Measurements from ENCODE around the gene PPP2CA. TPM values are rescaled to one million over a fixed set of nuclear protein-coding genes. Genes with fewer than 3 reads are reported as not detected.
A peak's percentile ranks its signal among the peaks of the same experiment; 100 is the strongest.
"Not testable (repeated sequence)": the region's sequence is repeated elsewhere in the genome, so short reads cannot be mapped to it uniquely, and the experiment has no call there.

The PPP2CA gene
- total and polyA plus RNA-seq, 5 donors from 2014 or later: 221 to 276 (median 233) TPM

- Histone ChIP-seq H3K36me3 (ENCODE audit: control insufficient read depth, insufficient read depth, low read length) (peaks cover 30% of the 10 kb centered on the region), H3K27me3 (ENCODE audit: control insufficient read depth, insufficient read depth, low read length) (no peaks in the 10 kb centered on the region), H3K27ac (ENCODE audit: insufficient read depth, low read length, poor library complexity, severe bottlenecking) (peak overlapping the region; percentile 99), H3K9me3 (ENCODE audit: control insufficient read depth in 2 of 2, low read length in 2 of 2) (no peaks in the 10 kb centered on the region), H3K4me1 (ENCODE audit: control insufficient read depth, insufficient read depth, low read length, poor library complexity, severe bottlenecking) (peaks cover 45% of the 10 kb centered on the region), H3K4me3 (ENCODE audit: low read depth, low read length) (peak overlapping the region; percentile 95)
- DNase-seq (peak in 1 of 3 donors; percentile 19), ATAC-seq (ENCODE audit: low read depth in 2 of 2) (no peak)
- no peaks in the 10 kb centered on the region for H3K9me3 Mint-ChIP-seq
- peaks cover 26% of the 10 kb centered on the region for H3K36me3 Mint-ChIP-seq
- H3K4me1 Mint-ChIP-seq: peaks cover 25 to 55% (median 39%) of the 10 kb centered on the region in 4 donors
- H3K4me3 Mint-ChIP-seq: peak overlapping the region; percentile 93 to 99 (median 97)
- peak overlapping the region; percentile 97 to 100 (median 99) for H3K27ac Mint-ChIP-seq
- H3K27me3 Mint-ChIP-seq: no peaks in the 10 kb centered on the region
These were observed 50.7 kb downstream of the PPP2CA start for GRCh38 chr5:134174841-134175839.

- Mint-ChIP-seq H3K4me3 (peak overlapping the region in 2 of 4 donors; percentile 44 to 63), H3K27ac (peak overlapping the region in 2 of 3 donors; percentile 39 to 82), H3K27me3 (no peaks in the 10 kb centered on the region), H3K9me3 (no peaks in the 10 kb centered on the region), H3K36me3 (peaks cover 42% of the 10 kb centered on the region), H3K4me1 (peaks cover 38 to 72% (median 52%) of the 10 kb centered on the region in 4 donors)
- ATAC-seq (ENCODE audit: low read depth in 2 of 2): no peak
- H3K4me3 ChIP-seq (ENCODE audit: low read depth, low read length): no peak overlapping the region
- no peaks in the 10 kb centered on the region for H3K9me3 ChIP-seq (ENCODE audit: control insufficient read depth in 2 of 2, low read length in 2 of 2)
- peaks cover 36% of the 10 kb centered on the region for H3K4me1 ChIP-seq (ENCODE audit: control insufficient read depth, insufficient read depth, low read length, poor library complexity, severe bottlenecking)
- H3K27me3 ChIP-seq (ENCODE audit: control insufficient read depth, insufficient read depth, low read length): no peaks in the 10 kb centered on the region
- peaks cover 54% of the 10 kb centered on the region for H3K36me3 ChIP-seq (ENCODE audit: control insufficient read depth, insufficient read depth, low read length)
- no peak overlapping the region for H3K27ac ChIP-seq (ENCODE audit: insufficient read depth, low read length, poor library complexity, severe bottlenecking)
- no peak for DNase-seq
These were observed 53.9 kb downstream of the PPP2CA start for GRCh38 chr5:134171972-134172371.

GRCh38 chr5:134162592-134162991 lies 63.3 kb downstream of the PPP2CA start:
- H3K4me3 Mint-ChIP-seq: no peak overlapping the region
- Histone ChIP-seq H3K4me3 (ENCODE audit: low read depth, low read length) (no peak overlapping the region), H3K27me3 (ENCODE audit: control insufficient read depth, insufficient read depth, low read length) (no peaks in the 10 kb centered on the region), H3K4me1 (ENCODE audit: control insufficient read depth, insufficient read depth, low read length, poor library complexity, severe bottlenecking) (no peaks in the 10 kb centered on the region), H3K27ac (ENCODE audit: insufficient read depth, low read length, poor library complexity, severe bottlenecking) (no peak overlapping the region), H3K9me3 (ENCODE audit: control insufficient read depth in 2 of 2, low read length in 2 of 2) (peaks cover 0 to 6% of the 10 kb centered on the region in 2 experiments), H3K36me3 (ENCODE audit: control insufficient read depth, insufficient read depth, low read length) (peaks cover 80% of the 10 kb centered on the region)
- no peaks in the 10 kb centered on the region for H3K27me3 Mint-ChIP-seq
- ATAC-seq (ENCODE audit: low read depth in 2 of 2): no peak
- no peak for DNase-seq
- peak overlapping the region in 1 of 3 donors; percentile 65 for H3K27ac Mint-ChIP-seq
- H3K36me3 Mint-ChIP-seq: peaks cover 49% of the 10 kb centered on the region
- H3K4me1 Mint-ChIP-seq: peaks cover 23 to 56% (median 43%) of the 10 kb centered on the region in 4 donors
- H3K9me3 Mint-ChIP-seq: no peaks in the 10 kb centered on the region

GRCh38 chr5:134161513-134162395 lies 64.1 kb downstream of the PPP2CA start:
- no peak for ATAC-seq (ENCODE audit: low read depth in 2 of 2)
- no peak overlapping the region for H3K4me3 Mint-ChIP-seq
- peaks cover 0 to 6% of the 10 kb centered on the region in 2 experiments for H3K9me3 ChIP-seq (ENCODE audit: control insufficient read depth in 2 of 2, low read length in 2 of 2)
- H3K9me3 Mint-ChIP-seq: no peaks in the 10 kb centered on the region
- no peaks in the 10 kb centered on the region for H3K27me3 ChIP-seq (ENCODE audit: control insufficient read depth, insufficient read depth, low read length)
- no peaks in the 10 kb centered on the region for H3K27me3 Mint-ChIP-seq
- peaks cover 81% of the 10 kb centered on the region for H3K36me3 ChIP-seq (ENCODE audit: control insufficient read depth, insufficient read depth, low read length)
- H3K36me3 Mint-ChIP-seq: peaks cover 48% of the 10 kb centered on the region
- H3K27ac ChIP-seq (ENCODE audit: insufficient read depth, low read length, poor library complexity, severe bottlenecking): no peak overlapping the region
- H3K4me1 ChIP-seq (ENCODE audit: control insufficient read depth, insufficient read depth, low read length, poor library complexity, severe bottlenecking): no peaks in the 10 kb centered on the region
- no peak for DNase-seq
- peaks cover 23 to 51% (median 40%) of the 10 kb centered on the region in 4 donors for H3K4me1 Mint-ChIP-seq
- H3K27ac Mint-ChIP-seq: peak overlapping the region in 1 of 3 donors; percentile 65
- H3K4me3 ChIP-seq (ENCODE audit: low read depth, low read length): no peak overlapping the region

GRCh38 chr5:134153657-134154056 lies 72.2 kb downstream of the PPP2CA start:
- H3K4me3 ChIP-seq (ENCODE audit: low read depth, low read length): no peak overlapping the region
- no peak for DNase-seq
- H3K27me3 ChIP-seq (ENCODE audit: control insufficient read depth, insufficient read depth, low read length): no peaks in the 10 kb centered on the region
- H3K27ac ChIP-seq (ENCODE audit: insufficient read depth, low read length, poor library complexity, severe bottlenecking): no peak overlapping the region
- no peaks in the 10 kb centered on the region for H3K27me3 Mint-ChIP-seq
- no peak overlapping the region for H3K4me3 Mint-ChIP-seq
- ATAC-seq (ENCODE audit: low read depth in 2 of 2): peak in 1 of 2 donors; percentile 23
- no peaks in the 10 kb centered on the region for H3K9me3 ChIP-seq (ENCODE audit: control insufficient read depth in 2 of 2, low read length in 2 of 2)
- peaks cover 23% of the 10 kb centered on the region for H3K4me1 ChIP-seq (ENCODE audit: control insufficient read depth, insufficient read depth, low read length, poor library complexity, severe bottlenecking)
- peaks cover 58% of the 10 kb centered on the region for H3K36me3 Mint-ChIP-seq
- peaks cover 28 to 85% (median 56%) of the 10 kb centered on the region in 4 donors for H3K4me1 Mint-ChIP-seq
- peaks cover 83% of the 10 kb centered on the region for H3K36me3 ChIP-seq (ENCODE audit: control insufficient read depth, insufficient read depth, low read length)
- no peaks in the 10 kb centered on the region for H3K9me3 Mint-ChIP-seq
- peak overlapping the region; percentile 76 to 90 (median 84) for H3K27ac Mint-ChIP-seq

GRCh38 chr5:134153241-134153640 lies 72.6 kb downstream of the PPP2CA start:
- no peak for ATAC-seq (ENCODE audit: low read depth in 2 of 2)
- Mint-ChIP-seq H3K27me3 (no peaks in the 10 kb centered on the region), H3K4me1 (peaks cover 25 to 84% (median 55%) of the 10 kb centered on the region in 4 donors), H3K9me3 (no peaks in the 10 kb centered on the region), H3K36me3 (peaks cover 57% of the 10 kb centered on the region), H3K27ac (peak overlapping the region; percentile 71 to 90 (median 84)), H3K4me3 (no peak overlapping the region)
- peaks cover 79% of the 10 kb centered on the region for H3K36me3 ChIP-seq (ENCODE audit: control insufficient read depth, insufficient read depth, low read length)
- no peaks in the 10 kb centered on the region for H3K9me3 ChIP-seq (ENCODE audit: control insufficient read depth in 2 of 2, low read length in 2 of 2)
- DNase-seq: no peak
- peaks cover 23% of the 10 kb centered on the region for H3K4me1 ChIP-seq (ENCODE audit: control insufficient read depth, insufficient read depth, low read length, poor library complexity, severe bottlenecking)
- no peak overlapping the region for H3K4me3 ChIP-seq (ENCODE audit: low read depth, low read length)
- no peak overlapping the region for H3K27ac ChIP-seq (ENCODE audit: insufficient read depth, low read length, poor library complexity, severe bottlenecking)
- H3K27me3 ChIP-seq (ENCODE audit: control insufficient read depth, insufficient read depth, low read length): no peaks in the 10 kb centered on the region

- not testable (repeated sequence) for DNase-seq; H3K27me3 ChIP-seq (ENCODE audit: control insufficient read depth, insufficient read depth, low read length); H3K9me3 ChIP-seq (ENCODE audit: control insufficient read depth in 2 of 2, low read length in 2 of 2); H3K27me3 Mint-ChIP-seq; H3K9me3 Mint-ChIP-seq; ATAC-seq (ENCODE audit: low read depth in 2 of 2); H3K4me3 ChIP-seq (ENCODE audit: low read depth, low read length)
- peak overlapping the region in 2 of 4 donors; percentile 36 for H3K4me3 Mint-ChIP-seq
- peaks cover 23% of the 10 kb centered on the region for H3K4me1 ChIP-seq (ENCODE audit: control insufficient read depth, insufficient read depth, low read length, poor library complexity, severe bottlenecking)
- peaks cover 48% of the 10 kb centered on the region for H3K36me3 Mint-ChIP-seq
- peaks cover 22 to 76% (median 48%) of the 10 kb centered on the region in 4 donors for H3K4me1 Mint-ChIP-seq
- H3K36me3 ChIP-seq (ENCODE audit: control insufficient read depth, insufficient read depth, low read length): peaks cover 74% of the 10 kb centered on the region
- peak overlapping the region; percentile 71 to 90 (median 84) for H3K27ac Mint-ChIP-seq
- H3K27ac ChIP-seq (ENCODE audit: insufficient read depth, low read length, poor library complexity, severe bottlenecking): peak overlapping the region; percentile 60
These were observed 73.6 kb downstream of the PPP2CA start for GRCh38 chr5:134152173-134152832.

Measured in CD4-positive, CD25-positive, alpha-beta regulatory T cell (primary cell).